Erythroblast (primary cell): ENCODE measurements around the gene PARS2.
A peak's percentile ranks its signal among the peaks of the same experiment; 100 is the strongest.

ENCODE experiments used
- DNase-seq, 2 experiments: peaks; one replicate each; lab custom pipeline; 2025; lab: John Stamatoyannopoulos, UW
- GATA1 ChIP-seq: IDR thresholded peaks from 2 replicates; pipeline ENCODE4 v1.6.1; 2011; ENCODE audit warnings: low read depth, mild to moderate bottlenecking, control low read depth, low read length, moderate library complexity
- POLR2A ChIP-seq: IDR thresholded peaks from 2 replicates; pipeline ENCODE4 v1.6.1; 2011; ENCODE audit warnings: mild to moderate bottlenecking, low read length

The PARS2 gene

DNA sequence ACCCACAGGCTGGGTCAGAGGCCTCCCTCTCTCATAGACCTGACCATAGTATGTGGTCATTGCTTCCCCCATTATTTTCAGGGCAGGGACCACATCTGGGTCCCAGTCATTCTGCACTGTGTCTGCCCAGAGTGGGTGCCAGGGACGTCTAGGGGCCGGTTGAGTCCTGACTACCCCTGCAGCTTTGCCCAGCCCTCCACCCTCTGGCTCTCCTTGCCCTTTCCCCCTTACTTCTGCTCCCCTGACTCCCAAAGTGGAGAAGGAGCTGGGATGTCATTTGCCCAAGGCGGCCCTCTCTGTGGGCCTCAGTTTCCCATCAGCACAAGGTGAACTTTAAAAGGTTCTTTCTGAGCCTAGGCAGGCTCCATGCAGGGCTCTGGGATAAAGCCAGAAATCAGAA, 41.1 kb upstream of the PARS2 start:
- DNase-seq: no peak
- TF ChIP-seq GATA1: no peak
- TF ChIP-seq POLR2A: no peak

DNA sequence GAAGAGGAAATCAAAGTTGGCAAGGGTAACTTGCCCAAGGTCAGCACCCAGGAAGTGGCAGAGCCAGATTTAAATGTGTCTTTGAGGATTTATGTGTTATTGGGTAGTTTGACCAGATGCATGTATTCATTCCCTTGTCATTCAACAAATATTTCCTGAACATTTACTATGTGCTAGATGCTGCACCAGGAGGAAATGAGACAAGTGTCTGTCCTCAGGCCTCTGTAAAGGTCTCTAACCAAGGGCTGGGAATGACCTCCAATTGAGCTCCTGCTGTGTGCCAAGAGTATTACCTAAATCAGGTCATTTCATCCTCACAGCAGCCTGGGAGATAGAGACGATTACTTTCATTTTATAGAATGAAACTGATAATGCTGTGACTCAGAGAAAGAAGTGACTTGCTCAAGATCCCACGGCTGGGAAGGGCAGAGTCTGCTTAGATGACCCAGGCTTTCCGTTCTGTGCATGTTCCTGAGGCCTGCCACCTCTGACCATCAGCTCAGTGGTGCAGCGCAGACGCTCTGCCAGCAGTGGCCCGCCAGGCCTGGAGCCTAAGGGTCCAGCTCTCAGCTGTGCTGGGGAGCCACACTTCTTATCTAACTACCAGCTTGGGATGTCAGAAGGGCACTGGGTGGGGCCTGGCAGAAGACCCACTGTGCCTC, 40.3 kb upstream of the PARS2 start:
- TF ChIP-seq GATA1 (no peak), POLR2A (no peak)

DNA sequence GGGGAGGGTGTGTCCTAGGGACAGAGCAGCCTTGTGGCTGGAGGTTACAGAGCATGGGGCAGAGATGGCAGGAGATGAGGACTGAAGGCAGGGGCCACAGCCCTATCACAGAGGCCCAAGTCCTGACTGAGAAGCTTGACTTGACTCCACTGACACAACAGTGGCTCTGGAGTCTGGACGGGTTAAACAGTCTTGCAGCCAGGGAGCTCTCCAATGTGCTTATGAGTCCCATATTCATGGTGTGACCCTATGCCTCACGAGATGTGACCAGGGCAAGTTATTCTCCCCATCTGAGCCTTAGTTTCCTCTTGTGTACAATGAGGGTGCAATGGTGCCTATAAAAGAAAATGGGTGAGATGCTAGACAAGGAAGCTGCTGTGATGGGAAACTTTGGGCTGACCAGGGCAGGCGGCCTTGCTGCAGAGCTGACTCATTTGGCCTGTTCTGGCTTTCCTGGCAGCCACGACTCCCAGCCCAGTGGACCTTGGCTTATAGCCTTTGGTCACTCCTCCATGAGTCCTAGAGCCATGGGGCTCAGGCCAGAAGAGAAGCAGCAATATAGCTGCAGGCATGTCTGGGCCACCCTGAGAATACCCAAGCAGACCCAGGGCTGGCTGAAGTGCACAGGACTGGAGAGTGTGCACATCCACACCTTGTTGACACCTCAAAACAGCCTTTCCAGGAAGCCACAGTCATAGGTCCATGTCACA, 39.6 kb upstream of the PARS2 start:
- DNase-seq: no peak
- TF ChIP-seq POLR2A: no peak
- no peak for TF ChIP-seq GATA1

More for the DNA sequence above, 40.3 kb upstream of the PARS2 start:
- DNase-seq: no peak

DNA sequence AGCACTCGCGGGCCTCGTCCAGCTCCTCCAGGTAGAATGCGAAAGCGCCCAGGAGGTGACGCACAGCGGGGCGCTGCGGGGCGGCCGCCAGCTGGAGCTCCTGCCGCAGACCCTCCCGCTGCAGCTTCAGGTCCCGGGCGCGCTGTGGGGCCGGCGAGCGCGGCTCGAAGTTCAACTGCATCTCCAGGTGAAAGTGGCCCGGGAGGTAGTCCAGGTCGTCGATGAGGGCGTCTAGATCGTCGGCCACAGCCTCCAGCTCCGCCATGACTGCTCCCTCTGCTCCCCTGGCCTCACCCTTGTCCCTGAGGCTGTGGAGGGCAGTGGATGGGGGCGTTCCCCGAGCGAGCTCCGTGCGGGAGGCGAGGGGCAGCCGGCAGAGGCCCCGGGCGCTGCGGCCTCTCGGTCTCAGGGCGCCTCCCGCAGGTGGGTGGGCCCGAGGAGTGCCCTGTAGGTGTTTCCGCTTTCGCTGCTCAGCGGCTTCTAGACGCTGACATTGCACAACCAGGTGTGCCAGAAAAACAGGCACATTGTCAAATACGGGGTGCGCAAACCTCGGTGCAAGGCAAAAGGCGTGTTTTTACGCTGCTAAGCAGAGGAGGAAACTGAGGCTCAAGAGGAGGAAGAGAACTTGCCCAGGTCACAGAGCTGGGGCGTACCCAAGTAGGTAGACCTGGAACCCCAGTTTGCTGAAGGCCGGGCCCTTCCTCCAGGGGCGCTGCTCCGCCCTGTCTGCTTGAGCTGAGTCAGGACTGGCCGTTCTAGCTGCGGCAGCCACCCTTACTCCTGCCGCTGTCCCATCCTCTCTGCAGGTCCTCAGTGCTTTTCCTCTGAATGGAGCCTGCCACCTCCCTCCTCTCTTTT, 36.8 kb upstream of the PARS2 start, which contains the start of gene TTC22:
Gene TTC22 (minus strand): TSS at position 425 of the 861 bp plus-strand sequence. CDS start 160 bp downstream, at position 265.
- peak; percentile 20 to 21 for DNase-seq
- TF ChIP-seq GATA1 (no peak), POLR2A (no peak)

DNA sequence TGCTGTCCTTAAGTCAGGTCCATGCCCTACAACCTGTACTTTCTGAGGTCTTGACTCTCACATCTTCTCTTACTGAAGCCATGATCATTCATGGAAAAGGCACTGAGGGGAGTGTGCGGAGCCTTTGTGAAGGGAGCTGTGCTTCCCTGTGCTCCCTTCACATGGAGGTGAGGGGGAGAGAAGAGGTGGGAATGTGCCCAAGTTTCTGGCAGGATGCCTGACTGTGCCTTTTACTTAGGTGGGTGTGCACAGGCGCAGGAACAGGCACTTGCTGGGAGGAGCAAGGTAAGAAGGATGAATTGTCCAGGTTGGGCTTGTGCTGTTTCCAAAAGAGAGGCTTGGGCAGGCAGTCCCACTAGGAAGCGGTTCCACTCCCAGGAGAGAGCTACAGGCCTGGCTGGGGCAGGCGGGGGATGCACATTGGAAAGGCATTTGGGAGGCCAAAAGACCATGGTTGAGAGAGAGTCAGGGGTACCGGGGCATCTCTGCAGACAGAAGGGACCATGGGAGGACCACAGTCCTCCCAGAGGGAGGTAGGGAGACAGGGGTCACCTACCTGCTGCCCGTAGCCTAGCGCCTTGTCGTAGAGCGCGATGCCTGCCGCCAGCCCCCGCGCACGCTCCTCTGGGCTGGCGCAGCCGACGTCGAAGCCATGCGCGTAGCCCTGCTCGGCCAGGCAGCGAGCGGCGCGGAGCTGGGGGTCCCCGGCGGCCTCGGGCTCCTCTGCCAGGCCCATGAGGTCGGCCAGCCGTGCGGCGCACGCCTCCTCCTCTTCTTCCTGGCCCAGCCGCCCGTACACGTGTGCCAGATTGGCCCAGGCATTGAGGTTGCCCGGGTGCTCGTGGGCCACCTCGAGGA, 35.9 kb upstream of the PARS2 start:
- no peak for DNase-seq
- TF ChIP-seq GATA1: no peak
- no peak for TF ChIP-seq POLR2A

DNA sequence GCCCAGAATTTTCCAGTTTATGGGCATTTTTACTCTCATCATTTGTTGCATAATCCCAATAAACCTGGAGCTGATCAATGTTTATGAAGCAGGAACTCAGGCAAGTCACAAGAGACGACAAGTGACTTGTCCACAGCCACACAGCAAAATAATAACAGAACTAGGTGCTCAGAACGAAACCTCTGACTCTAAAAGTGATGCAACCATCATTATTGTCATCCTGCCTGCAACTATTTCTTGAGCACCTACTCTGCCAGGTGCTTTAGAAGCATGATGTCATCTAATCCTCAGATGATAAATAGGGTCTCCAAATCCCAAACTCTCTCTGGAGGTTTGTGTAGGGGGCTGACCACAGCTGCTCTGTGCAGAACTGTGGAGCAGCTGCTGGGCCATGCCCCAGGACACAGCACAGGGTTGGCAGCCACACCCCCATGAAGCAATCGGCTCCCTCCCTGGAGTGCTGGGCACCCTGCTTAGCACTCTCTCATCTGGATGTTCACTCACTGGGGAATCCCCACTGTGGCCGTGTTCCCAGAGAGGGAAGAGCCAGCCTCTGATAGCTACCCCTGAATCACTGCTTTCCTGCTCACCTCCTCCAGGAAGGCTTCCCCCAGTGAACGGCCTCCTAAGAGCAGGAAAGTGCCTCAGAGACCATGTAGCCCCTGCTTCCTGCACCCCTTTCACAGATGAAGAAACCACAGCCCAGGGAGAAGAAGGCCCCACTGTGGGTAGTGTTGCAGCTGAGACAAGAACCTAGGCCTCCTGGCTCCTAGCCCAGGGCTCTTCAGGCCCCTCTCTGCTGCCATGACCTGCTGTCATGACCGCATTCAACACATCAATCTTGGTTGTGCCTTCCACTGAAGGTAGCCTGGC, 34.7 kb upstream of the PARS2 start:
- no peak for DNase-seq
- TF ChIP-seq POLR2A: no peak
- no peak for TF ChIP-seq GATA1

DNA sequence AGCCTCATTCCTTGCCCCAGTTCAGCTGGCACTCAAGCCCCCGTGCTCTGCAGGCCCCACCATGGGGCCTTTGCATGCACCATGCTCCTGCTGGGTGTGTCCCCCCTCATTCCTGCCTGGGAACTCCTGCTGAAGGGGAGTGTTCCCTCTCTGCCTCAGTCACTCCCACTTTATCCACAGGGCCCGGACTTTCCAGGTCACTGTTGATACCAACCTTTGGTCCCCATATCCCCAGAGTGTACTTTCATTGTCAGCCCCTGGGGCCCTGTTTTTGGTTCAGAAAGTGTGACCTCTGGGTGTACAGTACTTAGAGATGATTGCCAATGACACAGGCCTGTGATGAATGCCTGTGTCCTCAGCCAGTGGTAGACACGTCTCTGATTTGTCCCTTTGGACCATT, 33.9 kb upstream of the PARS2 start:
- no peak for DNase-seq
- TF ChIP-seq GATA1 (no peak), POLR2A (no peak)

DNA sequence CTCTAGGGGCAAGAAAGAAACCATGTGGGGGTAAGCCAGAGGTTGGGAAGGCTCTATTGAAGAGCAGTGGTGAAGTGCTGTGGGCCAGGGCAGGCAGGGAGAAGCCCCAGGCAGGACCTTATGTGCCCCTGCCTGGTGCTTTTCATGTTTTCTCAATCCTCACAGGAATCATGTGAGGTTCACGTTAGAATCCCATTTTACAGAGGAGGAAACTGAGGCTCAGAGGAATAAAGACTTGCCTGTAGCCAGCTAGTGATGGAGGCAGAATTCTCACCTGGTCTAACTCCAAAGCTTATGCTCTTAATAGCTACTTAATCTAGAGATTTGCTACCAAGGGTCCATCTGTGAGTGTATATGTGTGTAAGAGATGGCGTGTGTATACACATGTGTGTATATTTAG, 32.6 kb upstream of the PARS2 start:
- TF ChIP-seq GATA1: no peak
- no peak for TF ChIP-seq POLR2A
- DNase-seq: no peak

DNA sequence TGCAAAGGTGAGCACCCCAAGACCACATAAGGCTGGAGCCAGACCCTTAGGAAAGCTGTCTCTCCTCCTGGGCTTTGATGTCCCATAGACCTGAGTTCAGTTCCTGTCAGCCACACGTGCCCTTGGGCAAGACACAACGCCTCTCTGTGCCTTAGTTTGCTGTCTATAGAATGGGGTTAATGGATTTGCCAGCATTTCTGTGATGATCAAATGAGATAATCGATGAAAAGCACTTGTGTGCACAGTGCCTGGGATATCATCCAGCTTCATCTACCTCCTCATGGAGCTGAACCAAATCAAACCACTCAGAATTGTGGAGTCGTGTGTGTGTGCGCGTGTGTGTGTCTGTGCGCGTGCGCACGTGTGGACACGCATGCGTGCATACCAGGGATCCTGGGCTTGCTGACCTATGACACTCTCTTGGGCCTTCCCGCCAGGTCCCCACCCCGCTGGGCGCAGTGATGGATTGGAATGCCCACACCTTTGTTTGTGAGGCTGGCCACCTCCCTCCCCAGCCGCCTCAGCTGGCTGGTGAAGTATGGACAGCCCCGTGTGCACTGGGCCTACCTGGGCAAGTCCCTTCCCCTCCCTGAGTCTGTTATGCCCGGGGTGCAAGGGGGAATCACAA, 31.6 kb upstream of the PARS2 start:
- no peak for TF ChIP-seq GATA1
- no peak for TF ChIP-seq POLR2A
- no peak for DNase-seq

DNA sequence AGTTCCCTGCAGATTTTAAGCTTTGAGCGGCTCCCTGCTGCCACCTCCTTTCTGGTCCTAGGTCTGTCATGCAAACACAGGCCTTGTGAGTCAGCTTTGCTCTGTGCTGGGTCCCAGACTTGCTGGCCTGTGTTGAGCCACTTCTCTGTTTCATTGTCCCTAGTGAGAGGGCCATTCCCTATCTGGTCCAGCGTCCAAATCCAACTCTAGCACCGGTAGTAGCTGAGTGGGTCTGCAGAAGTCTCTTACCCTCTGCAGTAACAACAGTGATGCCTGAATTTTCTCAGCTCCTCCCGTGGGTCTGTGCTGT, 31.0 kb upstream of the PARS2 start:
- no peak for DNase-seq
- TF ChIP-seq POLR2A (no peak), GATA1 (no peak)

DNA sequence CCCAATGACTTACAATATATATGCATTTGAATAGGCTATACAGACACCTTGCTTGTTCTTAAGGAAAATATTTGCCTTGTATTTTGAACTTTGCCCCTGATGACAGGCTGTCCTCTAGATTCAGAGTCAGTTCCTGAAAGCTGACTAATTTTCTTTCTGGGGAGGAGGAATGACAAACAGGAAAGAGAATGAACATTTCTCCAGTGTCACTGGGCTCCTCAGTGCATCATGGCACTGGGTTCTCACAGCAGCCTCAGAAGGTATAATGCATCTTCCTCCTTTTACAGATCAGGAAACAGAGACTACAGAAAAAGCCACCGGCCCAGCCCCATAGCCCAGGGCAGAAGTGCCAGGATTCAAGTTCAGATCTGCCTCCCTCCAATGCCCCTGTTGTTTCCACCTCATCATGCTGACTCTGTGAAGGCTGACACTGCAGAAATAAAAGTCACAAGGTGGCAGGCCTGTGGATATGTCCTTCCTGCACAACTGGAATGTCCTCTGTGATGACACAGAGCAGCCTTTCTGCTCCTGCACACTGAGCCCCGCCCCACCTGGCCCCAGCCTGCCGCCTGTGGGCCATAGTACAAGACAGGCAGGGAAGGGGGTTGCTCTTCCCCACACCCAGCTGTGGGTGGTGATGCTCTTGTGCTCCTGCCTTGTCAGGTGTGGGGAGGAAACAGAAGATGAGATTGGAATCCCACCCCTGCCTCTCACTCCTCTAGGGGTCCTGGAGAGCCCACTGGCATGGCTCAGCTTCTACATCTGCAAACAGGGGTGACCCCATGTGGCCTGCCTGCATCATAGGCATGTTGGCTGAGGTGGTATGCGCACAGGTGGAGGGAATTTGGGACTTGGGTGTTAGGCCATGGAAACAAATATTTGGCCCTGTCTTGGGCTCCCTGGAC, 30.4 kb upstream of the PARS2 start:
- DNase-seq: no peak

More for the DNA sequence above, 30.4 kb upstream of the PARS2 start:
- TF ChIP-seq GATA1 (no peak), POLR2A (no peak)
